GM18868 (cell line): ENCODE measurements around the gene PHACTR3.

Experiments used
- ATAC-seq: cut with Tn5 transposase; IDR thresholded peaks from one replicate; pipeline ENCODE4 v1.9.1; 2021; ENCODE audit warnings: mild to moderate bottlenecking, moderate library complexity; ENCODE audit not compliant: unreplicated experiment

PHACTR3 gene

DNA sequence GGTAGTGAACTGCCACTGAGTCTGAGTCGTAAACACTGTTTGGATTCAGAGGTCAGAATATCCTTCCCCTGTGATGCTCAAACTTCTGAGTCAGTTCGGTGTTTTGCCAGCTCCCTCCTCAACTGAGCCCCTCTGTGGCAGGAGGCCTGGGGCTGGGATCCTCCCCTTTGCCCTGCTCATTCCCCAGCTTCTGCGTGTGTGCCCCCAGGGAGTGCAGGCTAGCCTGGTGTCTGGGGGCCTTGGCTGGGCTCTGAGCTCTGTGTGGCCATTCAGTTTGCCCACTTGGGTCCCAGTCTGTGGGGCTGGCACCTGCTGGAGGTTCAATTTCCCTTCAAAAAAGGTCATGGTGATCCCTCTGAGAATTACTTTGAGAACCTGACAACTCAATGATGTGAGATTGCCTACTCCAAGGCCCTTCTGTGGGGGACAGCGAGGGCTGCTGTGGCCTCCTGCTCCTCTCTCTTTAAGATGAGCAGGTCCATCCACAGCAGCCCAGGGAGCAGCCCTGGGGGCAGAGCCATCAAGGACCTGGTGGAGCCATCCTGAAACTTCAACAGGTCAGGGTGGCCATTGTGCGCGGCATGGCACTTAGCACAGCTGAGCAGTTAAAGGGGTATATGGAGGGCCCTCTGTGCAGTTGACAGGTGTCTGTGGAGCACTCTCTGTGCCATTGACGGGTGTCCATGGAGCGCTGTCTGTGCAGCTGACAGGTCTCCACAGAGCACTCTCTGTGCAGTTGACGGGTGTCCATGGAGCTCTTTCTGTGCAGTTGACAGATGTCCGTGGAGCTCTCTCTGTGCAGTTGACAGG, 181.9 kb downstream of the PHACTR3 start:
- ATAC-seq, result no peak

DNA sequence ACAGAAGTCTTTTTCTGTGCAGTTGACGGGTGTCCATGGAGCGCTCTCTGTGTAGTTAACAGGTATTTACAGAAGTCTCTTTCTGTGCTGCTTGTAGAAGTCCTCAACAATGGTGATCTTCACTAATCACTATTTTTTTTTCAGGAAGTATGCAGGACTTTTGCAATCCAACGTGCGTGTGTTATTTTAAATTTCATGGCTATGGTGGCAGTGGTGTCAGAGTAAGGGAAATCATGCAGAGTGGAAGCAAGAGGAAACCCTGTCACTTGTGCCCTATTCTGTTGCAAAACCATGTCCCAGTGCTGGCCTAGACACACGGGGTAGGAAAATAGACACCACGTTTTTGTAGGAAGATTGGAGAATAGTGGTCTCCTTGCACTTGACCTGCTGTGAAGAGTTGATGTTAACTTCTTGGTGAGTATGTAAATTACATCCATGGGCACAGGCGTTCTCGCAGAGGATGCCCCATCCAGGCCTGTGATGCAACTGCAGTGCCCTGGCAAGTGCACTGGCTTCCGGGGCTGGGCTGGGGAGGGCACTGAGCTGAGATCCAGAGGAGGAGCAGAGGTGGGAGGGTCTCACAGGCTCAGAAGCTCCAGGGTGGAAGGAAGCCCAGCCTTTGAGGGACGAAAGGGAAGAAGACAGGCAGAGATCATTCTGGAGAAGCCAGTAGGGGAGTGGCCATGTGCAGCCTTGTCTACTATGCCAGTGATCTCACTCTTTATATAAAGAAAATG, 182.6 kb downstream of the PHACTR3 start:
- ATAC-seq, result no peak

DNA sequence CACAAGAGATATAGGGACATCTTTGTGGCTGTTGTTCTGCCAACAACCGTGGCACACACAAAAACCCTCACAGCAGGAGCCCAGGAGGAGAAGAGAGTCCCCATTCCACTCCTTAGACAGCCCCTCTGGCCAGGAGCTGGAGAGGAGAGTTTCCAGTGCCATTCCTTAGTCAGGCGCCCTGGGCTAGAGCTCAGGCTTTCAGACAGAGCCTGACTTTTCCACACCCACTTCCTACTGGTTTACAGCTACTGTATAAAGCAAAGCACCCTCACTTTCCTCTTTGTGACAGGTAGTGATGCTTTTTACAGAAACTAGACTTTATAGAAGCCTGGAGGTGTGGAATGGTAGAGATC, 183.2 kb downstream of the PHACTR3 start:
- ATAC-seq, result no peak

DNA sequence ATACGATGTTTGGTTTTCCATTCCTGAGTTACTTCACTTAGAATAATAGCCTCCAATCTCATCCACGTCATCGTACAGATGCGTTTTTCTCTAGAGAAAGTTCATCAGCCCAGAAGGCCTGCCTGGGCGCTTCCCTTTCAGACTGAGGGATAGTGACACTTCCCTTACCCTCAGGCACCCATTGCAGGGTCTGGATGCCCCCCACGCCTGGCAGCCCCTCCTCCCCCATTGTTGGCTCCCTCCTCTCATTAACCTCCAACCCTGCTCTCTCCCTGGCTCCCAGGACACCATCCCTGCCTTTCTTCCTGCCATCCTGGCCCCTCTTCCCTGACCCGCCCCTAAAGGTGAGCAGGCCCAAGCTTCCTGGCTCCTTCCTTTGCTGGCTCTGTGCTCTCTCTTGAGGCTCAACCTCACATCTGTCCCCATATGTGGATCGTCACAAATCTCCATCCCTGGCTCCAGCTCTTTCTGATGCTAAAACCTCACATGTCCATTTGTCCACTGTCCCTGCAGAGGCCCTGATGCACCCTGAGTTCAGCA, 183.9 kb downstream of the PHACTR3 start:
- ATAC-seq, result no peak

DNA sequence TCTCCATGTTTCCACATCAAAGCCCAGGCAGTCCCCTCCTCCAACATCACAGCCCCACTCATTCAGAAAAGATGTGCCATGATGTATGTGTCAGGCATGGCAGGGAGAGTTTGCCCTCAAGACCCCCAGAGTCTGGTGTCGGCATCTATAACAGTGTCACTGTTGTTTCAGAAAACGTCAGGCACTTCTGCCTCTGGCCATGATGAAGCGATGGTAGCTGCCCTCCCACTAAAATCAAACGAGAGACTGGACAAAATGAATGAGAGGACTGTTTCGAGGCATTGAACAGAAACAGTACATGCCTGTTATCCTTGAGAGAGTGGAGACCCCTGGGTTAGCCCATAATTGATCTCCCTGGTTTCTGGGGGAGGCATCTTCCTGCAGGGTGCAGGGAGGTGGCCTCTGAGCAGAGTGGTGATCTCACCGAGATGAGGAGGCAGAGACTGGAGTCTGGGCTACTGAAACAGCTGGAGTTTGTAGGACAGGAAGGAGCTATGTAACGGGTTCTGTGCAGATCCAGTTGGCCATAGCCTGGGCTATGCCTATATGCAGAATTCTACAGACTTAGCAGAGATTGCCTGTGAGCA, 184.6 kb downstream of the PHACTR3 start:
- ATAC-seq, result no peak

DNA sequence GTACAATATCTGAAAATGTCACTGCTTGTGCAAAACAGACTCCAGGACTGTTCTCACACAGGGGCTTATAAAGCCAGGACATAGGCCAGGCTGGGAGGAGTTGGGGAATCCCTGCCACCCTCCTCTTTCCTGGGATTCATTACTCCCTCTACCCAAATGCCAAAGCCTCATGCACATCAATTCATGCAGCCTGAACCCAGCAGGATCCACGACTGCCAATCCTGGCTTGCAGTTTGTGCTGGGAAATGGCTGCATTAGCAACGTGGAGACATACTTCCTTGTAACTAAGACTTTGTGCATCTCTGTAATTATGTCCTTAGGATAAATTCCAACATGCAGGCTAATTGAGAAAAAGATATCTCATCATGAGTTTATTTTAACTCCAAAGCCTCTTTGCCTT, 185.3 kb downstream of the PHACTR3 start:
- no peak for ATAC-seq

DNA sequence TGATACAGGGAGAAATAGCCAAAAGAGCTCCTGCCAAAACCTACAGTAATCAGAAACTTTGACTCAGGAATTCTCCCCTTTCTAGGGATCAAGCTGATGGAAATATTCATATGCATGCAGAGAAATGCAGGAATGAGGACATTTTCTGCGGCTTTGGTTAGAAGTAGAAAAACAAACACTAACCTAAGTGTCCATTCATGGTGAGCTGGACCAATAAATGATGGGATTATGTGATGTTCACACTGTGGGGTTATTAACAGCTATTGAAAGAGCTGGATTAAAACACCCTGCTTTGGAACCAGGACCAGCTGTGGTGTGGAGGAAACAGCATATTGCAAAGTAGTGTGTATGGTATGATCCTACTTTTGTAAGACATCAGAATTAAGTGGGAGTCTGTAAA, 186.0 kb downstream of the PHACTR3 start:
- ATAC-seq, result no peak

DNA sequence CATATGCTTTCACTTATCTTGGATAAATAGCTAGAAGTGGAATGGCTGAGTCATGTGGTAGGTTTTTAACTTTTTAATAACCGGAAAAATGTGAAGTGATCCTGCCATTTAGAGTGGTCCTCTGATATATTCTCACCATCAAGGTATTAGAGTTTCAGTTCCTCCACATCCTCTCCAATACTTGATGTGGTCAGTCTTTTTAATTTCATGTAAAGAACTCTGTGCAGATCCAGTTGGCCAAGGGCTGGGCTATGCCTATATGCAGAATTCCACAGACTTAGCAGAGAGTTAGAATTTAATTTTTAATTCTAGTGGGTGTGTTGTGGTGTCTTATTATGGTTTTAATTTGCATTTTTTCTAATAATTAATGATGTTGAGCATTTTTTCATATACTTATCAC, 188.0 kb downstream of the PHACTR3 start:
- ATAC-seq, result no peak

DNA sequence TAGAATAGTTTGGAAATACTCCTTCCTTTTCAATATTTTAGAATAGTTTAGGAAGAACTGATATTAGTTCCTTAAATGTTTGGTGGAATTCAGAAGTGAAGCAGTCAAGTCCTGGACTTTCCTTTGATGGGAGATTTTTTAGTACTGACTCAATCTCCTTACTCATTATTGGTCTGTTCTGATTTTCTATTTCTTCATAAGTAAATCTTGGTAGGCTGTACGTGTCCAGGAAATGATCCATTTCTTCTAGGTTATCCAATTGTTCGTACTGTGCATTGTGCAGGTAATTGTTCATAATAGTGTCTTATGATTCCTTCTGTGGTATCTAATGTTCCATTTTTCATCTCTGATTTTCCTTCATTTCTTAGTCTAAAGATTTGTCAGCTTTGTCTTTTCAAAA, 190.2 kb downstream of the PHACTR3 start:
- ATAC-seq, result no peak

DNA sequence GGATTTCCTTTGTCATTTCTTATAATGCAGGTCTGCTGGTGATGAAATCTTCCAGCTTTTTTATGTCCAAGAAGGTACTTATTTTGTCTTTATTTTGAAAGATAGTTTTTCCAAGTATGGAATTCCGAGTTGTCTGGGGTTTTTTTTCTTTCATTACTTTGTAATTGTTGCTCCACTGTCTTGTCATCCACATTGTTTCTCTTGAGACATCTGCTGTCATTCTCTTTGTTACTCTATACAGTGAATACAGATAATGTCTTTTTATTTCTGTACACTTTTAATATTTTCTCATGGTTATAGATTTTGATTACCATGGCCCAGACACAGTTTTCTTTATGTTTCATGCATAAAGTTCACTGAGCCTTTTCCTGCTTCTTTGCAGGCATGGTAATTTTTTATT, 196.0 kb downstream of the PHACTR3 start:
- ATAC-seq, result no peak

DNA sequence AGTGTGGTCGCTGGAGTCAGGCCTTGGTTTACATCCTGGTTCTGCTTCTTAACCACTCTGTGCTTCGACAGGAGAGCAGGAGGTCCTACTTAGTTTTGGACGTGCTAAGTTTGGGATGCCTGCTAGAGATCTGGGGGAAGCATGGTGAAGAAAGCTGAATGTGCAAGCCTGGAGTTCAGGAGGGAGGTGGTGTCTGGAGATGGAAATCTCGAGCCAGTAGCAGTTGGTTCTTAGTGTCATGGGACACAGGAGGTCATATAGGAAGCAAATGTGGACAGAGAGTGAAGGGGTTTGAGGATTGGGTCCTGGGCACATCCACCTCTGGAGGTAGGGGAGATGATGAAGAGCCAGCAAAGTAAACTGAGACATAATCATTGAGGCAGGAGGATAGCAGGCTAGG, 197.7 kb downstream of the PHACTR3 start:
- no peak for ATAC-seq

DNA sequence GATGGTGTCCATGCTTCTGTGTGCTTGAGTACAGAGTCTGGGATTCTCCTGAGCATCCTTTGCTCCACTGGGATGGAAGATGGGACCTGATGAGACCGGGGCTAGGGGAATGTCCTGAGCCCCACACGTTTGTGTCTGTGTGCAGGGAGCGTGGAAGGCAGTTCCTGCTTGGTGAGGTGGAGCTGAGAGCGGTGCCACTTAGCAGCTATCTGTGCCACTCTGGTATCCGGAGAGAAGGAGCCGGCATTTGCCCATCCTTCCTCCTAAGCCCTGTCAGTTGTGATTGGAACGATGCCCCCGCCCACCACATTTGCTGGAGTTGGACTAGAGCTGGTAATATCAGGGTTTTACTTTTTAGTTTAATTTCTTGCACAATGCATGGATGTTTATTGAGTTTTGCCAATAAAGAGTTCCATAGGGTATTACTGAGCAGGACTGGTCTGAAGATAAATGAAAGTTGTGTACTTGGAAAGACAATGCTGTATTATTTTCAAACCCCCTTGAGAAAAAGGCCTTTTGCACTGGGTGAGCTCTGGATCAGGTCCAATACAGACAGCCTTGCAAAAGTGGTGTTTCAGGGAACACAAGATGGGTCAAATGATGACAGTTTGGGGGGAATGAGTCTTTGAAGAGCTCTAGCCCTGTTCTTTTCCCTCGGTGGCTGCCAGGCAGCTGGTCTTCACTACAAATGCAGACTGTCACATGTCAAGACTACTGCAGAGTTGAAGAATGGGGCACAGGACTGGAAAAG, 198.3 kb downstream of the PHACTR3 start:
- ATAC-seq, result no peak

DNA sequence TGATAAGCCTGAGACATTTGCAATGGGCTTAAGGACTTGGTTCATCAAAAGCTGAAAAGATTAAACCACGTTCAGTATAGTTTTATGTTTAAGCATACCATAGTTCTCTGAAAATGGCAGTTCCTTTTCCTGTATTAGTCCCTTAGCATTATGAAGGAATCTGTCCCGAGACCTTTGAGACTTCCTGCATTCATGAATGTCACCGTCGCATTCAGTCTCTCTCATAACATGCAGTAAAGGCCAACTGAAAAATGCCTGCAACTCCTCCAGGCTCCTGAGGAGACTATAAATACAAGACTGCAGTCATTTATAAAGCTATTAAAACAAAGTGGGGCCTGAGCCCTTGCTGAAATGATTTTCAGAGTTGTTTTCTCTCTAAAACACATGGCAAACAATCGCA, 200.0 kb downstream of the PHACTR3 start:
- ATAC-seq, result no peak

DNA sequence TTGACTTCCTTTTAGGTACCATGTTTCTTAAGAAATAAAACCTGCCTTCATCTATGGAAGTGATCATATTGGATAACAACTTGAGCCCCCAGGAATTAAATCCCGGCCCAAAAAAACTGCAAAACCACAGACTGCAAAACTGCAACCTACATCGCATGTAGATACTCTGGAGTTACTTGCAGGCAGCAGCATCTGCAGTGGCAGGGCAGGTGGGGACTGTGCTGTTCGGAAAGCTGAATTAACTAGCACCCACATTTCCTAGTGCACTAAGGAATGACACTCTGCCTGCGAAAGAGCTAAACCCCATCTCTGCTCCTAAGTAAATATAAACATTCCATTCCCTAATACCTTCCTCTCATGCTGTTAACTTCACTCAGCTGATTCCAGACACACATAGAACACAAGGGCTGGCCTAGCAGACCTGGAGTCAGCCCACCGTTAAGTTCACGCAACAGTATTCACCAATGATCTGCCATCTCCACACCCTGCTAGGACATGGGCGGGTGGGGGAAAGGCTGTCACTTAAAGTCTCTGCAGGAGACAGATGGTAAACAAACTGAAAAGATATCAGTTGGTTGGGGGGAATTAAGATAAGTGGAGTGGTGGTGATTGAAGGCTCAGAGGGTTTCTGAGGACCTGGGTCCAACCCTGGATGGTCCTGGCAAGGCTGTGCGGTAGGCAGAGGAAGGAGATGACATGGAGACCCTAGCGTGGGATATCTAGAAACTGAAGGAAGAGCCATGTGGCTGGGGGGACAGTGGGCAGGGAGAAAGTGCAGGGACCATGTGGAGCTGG, 200.7 kb downstream of the PHACTR3 start:
- ATAC-seq, result no peak

DNA sequence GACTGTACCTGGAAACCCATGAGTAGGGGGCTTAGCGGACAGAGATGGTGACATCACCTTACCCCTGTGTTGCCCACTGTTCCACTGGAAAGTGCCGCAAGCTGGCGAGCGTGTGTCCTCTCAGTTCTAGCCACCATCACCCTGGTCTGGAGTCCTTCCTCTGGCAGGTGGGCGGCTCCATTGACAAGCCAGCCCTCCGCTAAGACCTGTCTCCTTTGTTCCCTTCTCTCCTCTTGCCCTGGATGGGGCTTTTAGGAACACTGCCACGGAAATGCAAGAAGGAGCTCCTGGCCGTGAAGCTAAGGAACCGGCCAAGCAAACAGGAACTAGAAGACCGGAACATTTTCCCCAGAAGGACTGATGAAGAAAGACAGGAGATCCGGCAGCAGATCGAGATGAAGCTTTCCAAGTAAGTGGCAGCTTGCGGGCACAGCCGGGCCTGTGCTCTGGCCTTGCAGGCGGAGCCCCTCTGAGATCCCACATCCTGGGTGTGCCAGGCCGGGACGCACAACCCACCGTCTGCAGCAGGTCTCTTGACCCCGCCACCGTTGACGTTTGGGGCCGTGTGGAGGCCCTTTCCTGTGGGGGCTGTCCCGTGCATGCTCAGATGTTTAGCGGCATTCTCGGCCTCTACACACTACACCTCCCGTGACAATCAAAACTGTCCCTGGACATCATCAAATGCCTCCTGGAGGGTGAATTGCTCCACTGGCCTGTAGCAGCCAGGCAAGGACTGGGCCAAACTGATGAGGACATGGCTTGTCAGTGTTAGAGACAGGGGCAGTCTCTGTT, 201.6 kb downstream of the PHACTR3 start:
- no peak for ATAC-seq

DNA sequence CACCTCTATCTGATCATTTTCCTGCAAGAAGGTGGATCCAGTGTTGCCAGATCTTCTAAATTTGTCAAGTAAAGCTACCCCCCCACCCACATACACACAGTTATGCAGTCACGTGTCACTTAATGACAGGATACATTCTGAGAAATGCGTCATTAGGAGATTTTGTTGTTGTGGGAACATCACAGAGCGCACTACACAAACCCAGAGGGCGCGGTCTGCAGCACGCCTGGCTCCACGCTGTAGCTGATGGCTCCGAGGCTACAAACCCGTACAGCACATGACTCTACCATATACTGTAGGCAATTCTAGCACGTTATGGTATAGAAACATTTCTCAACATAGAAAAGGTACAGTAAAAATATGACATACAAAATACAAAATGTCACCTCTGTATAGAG, 202.2 kb downstream of the PHACTR3 start:
- no peak for ATAC-seq

DNA sequence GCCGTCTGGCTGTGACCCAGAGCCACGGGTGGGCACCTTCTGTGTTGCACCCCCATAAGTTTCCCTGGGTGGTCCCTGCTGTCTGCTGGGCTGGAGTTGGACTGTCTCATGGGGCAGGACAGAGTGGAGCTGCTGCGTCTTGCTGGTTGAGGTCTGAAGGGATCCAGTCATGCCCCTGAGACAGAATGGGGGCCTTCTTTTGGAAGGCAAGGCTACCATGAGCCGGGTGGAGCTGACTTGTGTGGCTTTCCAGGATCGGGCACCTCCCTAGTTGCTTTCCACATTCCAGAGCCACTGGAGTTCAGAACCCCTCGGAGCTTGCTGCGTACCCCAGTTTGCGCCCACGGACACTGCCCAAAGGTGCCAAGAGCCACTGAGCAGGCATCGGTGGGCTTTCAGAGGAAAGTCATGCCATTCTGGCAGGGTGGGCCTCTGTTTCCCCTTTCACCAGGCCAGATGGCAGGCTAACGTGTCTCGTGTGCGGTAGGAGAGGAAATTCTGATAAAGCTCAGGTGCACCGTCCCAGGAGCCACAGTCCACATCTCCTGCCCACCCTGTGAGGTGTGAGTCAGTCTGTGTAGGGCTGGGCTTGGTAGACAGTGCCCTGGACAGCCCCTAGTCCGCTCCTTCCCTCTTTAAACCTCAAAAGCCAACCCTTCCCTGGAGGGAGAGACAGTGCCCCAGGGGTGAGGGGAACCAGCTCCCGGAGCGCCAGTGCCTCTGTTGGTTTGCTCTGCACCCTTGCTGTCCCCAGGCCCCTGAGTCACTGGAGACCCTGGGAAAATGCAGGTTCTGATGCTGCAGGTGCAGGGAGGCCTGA, 203.8 kb downstream of the PHACTR3 start:
- ATAC-seq, result no peak

DNA sequence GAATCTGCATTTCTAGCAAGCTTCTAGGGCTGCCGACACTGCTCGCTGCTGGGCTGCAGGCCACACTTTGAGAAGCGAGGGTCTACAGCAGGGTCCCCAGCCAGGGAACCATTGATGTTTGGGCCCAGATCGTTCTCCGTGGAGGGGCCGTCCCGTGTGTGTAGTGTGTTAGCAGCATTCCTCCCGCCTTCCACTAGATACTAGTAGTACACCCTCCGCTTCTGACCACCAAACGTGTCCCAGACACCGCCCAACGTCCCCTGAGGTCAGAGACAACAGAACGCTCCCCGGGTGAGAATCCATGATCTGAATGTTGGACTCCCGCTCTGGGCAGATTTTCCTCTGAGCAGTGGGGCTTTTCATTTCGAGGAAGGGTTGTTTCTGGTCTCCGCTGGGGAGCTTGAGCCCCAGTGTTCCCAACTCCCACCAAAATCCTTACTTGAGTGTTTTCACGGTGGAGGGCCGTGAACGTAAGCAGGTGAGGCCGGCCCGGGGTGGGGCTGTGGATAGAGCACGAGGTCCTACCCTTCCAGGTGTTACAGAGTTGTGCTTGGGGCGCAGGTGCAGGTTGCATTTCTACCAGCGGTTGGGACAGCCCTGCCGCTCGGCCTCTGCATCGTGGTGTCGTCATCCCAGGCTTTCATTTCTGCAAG, 204.5 kb downstream of the PHACTR3 start:
- ATAC-seq, result no peak
